ENCODE measurements around the gene NIPSNAP2. TPM values are rescaled to one million over a fixed set of nuclear protein-coding genes. Genes with fewer than 3 reads are reported as not detected.
"Not testable (repeated sequence)": the region's sequence is repeated elsewhere in the genome, so short reads cannot be mapped to it uniquely, and the experiment has no call there.

Gene NIPSNAP2
- total RNA-seq, 1 donor from 2014 or later = 52.9 TPM

- no peaks in the 10 kb centered on the region for H3K4me1 ChIP-seq
- no peak for TF ChIP-seq CTCF (IDR thresholded peaks at IDR 0.05)
- no peak overlapping the region for H3K27ac ChIP-seq
- H3K4me3 ChIP-seq = no peak overlapping the region
- no peak for ATAC-seq
- peaks cover 10% of the 10 kb centered on the region for H3K36me3 ChIP-seq
- no peak for DNase-seq
- intact Hi-C loops (cut with DNase I) = loop anchor here (10.0 kb wide), 1 partner anchor 68 kb away; no protein-coding TSS in a partner anchor
- H3K27me3 ChIP-seq (ENCODE audit: low read depth) = no peaks in the 10 kb centered on the region
- H3K9me3 ChIP-seq = no peaks in the 10 kb centered on the region
These were observed 42.8 kb downstream of the NIPSNAP2 start for GRCh38 chr7:56007167-56007652.

- no peak for DNase-seq
- ATAC-seq = no peak
- Histone ChIP-seq H3K4me3 (no peak overlapping the region), H3K4me1 (no peaks in the 10 kb centered on the region), H3K36me3 (peaks cover 10% of the 10 kb centered on the region), H3K27ac (no peak overlapping the region), H3K9me3 (no peaks in the 10 kb centered on the region), H3K27me3 (ENCODE audit: low read depth) (no peaks in the 10 kb centered on the region)
- no peak for TF ChIP-seq CTCF (IDR thresholded peaks at IDR 0.05)
- intact Hi-C loops (cut with DNase I) = loop anchor here (10.0 kb wide), 1 partner anchor 67 kb away; no protein-coding TSS in a partner anchor
These were observed 43.5 kb downstream of the NIPSNAP2 start for GRCh38 chr7:56007891-56008290.

- H3K9me3 ChIP-seq = no peaks in the 10 kb centered on the region
- intact Hi-C loops (cut with DNase I) = loop anchor here (10.0 kb wide), 1 partner anchor 65 kb away; no protein-coding TSS in a partner anchor
These were observed 45.3 kb downstream of the NIPSNAP2 start for GRCh38 chr7:56009695-56010094.

GRCh38 chr7:56017015-56017414 is 52.6 kb downstream of the NIPSNAP2 start:
- intact Hi-C loops (cut with DNase I); DNase-seq; H3K4me1 ChIP-seq; H3K9me3 ChIP-seq; H3K4me3 ChIP-seq; ATAC-seq; H3K27ac ChIP-seq; H3K27me3 ChIP-seq (ENCODE audit: low read depth): not testable (repeated sequence)
- H3K36me3 ChIP-seq = peaks cover 25% of the 10 kb centered on the region

More at GRCh38 chr7:56009695-56010094, 45.3 kb downstream of the NIPSNAP2 start:
- no peaks in the 10 kb centered on the region for H3K4me1 ChIP-seq
- peaks cover 13% of the 10 kb centered on the region for H3K36me3 ChIP-seq
- H3K27ac ChIP-seq = no peak overlapping the region
- no peak for TF ChIP-seq CTCF (IDR thresholded peaks at IDR 0.05)
- no peak overlapping the region for H3K4me3 ChIP-seq
- H3K27me3 ChIP-seq (ENCODE audit: low read depth) = no peaks in the 10 kb centered on the region
- ATAC-seq (no peak), DNase-seq (no peak)

GRCh38 chr7:56019501-56019900 is 55.1 kb downstream of the NIPSNAP2 start:
- no peak for TF ChIP-seq CTCF (IDR thresholded peaks at IDR 0.05)
- no peak overlapping the region for H3K4me3 ChIP-seq
- DNase-seq = no peak
- no peaks in the 10 kb centered on the region for H3K4me1 ChIP-seq
- no peak for ATAC-seq
- no peaks in the 10 kb centered on the region for H3K9me3 ChIP-seq
- intact Hi-C loops (cut with DNase I) = no loop called here
- no peak overlapping the region for H3K27ac ChIP-seq
- no peaks in the 10 kb centered on the region for H3K27me3 ChIP-seq (ENCODE audit: low read depth)
- H3K36me3 ChIP-seq = peaks cover 21% of the 10 kb centered on the region

- H3K4me1 ChIP-seq = no peaks in the 10 kb centered on the region
- intact Hi-C loops (cut with DNase I) = no loop called here
These were observed 59.1 kb downstream of the NIPSNAP2 start for GRCh38 chr7:56023500-56023899.

More at GRCh38 chr7:56023500-56023899, 59.1 kb downstream of the NIPSNAP2 start:
- no peaks in the 10 kb centered on the region for H3K27me3 ChIP-seq (ENCODE audit: low read depth)
- no peak for TF ChIP-seq CTCF (IDR thresholded peaks at IDR 0.05)
- DNase-seq (no peak), ATAC-seq (no peak)
- no peak overlapping the region for H3K27ac ChIP-seq
- peaks cover 21% of the 10 kb centered on the region for H3K36me3 ChIP-seq
- no peak overlapping the region for H3K4me3 ChIP-seq
- H3K9me3 ChIP-seq = no peaks in the 10 kb centered on the region

All from lower lobe of right lung (tissue), 2 donors.